Heart left ventricle (tissue), 13 donors: ENCODE measurements around the gene ZNF664.

Experiments used
- CTCF ChIP-seq, 12 donors: fragments of 200-600 bp; sonication (generic) in 4 of 12; IDR thresholded peaks; one replicate each; pipeline versions ENCODE4 v1.5.0 to v1.8.0; 2018 to 2022; ENCODE audit warnings: antibody characterized with exemption in 12 of 12, mild to moderate bottlenecking in 5 of 12
- POLR2A ChIP-seq, 2 donors: fragments of 450-650 bp; IDR thresholded peaks; one replicate each; pipeline ENCODE4 v1.6.1; 2017; ENCODE audit warnings: antibody characterized with exemption in 2 of 2, mild to moderate bottlenecking in 2 of 2, moderate library complexity in 2 of 2
- donor health status: ischemic (EF 13 %, LVEDD 7.1; RV severe dilation, severe dysfunction).
- donor health status: DM: no; HTN: yes; CAD: no.
- donor health status: DM: no; HTN: no; CAD: no.
- donor health status: ischemic (EF 25% LVEDD 6.9; RV normal size, moderate dysfunction).
- donor health status: ischemic (EF 25% LVEDD 5.7; RV mildly dilated, moderate dysfunction).
- donor health status: ischemic (EF 35%, LVEDD 5.7; RV mildly dilated, moderate dysfunction).
- donor health status: nonischemic (EF 11% LVEDD 7.7; RV severe dilation, severe dysfunction).
- donor health status: DM: yes; HTN: yes; CAD: no.
- donor health status: PGD.
- donor health status: ischemic (EF 29% LVEDD 5.4; RV normal size, mild dysfunction).
- donor health status: nonischemic (EF 23%, LVEDD 6.1; RV moderate dilation, normal function).

GRCh38 chr12:123952037-123952436, 21.0 kb upstream of the ZNF664 start:
- TF ChIP-seq POLR2A (IDR thresholded peaks at IDR 0.05), result no peak
- no peak for TF ChIP-seq CTCF (IDR thresholded peaks at IDR 0.05)
